Measurements from ENCODE around the gene GHR. TPM values are rescaled to one million over a fixed set of nuclear protein-coding genes. Genes with fewer than 3 reads are reported as not detected.
A peak's percentile ranks its signal among the peaks of the same experiment; 100 is the strongest.

GHR gene
- total RNA-seq, 1 experiment from 2014 or later: 34.0 TPM

DNA sequence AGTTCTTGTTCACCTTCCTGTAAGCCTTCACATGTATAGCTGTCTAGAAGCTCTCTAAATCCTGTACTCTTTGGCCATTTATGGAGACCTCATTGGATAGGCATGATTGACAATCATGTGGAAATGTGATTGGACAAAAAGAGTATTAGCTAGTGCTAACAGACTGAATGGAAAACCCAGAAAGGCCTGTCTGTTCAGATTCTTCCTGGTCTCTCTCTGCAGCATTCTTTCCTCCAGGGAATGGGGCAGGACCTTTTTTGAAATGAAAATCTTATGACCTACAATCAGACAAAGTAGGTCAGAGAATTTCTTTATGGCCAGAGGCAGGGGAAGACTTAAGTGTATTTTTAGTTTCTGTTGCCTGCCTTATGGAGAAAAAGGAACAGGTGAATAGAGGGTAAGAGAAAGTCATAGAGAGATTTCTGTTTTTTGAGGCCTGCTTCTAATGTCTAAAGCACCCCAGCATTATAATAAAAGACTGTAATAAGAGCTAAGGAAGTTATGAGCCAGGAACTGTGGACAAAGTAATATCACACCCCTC is 181.0 kb downstream of the GHR start:
- Histone ChIP-seq H3K27ac (no peak overlapping the region), H3K9me3 (replicated peaks) (peaks cover 7% of the 10 kb centered on the region; the same call in 1 of the 2 replicates), H3K4me3 (no peak overlapping the region)

DNA sequence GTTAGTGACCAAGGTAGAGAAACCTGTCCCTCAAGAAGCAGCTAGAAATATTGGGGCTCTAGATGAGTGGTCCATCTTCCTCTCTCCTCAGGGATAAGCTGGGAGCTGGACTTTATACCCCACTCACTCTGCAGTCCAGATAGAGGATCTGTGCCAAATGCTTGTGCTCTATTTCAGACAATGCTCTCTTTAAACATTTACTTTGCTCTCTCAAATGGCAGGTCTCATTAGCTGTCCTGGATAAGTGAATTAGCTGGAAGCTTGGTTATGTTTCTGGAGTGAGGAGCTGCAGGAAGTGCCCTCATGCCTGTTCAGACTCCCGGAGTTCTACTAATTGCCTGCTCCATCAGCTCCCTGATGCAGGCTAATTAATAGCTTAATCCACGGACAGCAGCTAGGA is 182.3 kb downstream of the GHR start:
- DNase-seq: no peak
- H3K27me3 ChIP-seq: no peaks in the 10 kb centered on the region
- peaks cover 7% of the 10 kb centered on the region; the same call in 1 of the 2 replicates for H3K4me1 ChIP-seq
- peaks cover 7% of the 10 kb centered on the region; the same call in 1 of the 2 replicates for H3K9me3 ChIP-seq (replicated peaks)
- H3K36me3 ChIP-seq: no peaks in the 10 kb centered on the region
- no peak overlapping the region for H3K4me3 ChIP-seq
- H3K27ac ChIP-seq: no peak overlapping the region

More for the DNA sequence above, 181.0 kb downstream of the GHR start:
- no peaks in the 10 kb centered on the region for H3K27me3 ChIP-seq
- H3K36me3 ChIP-seq: no peaks in the 10 kb centered on the region
- DNase-seq: no peak
- peaks cover 7% of the 10 kb centered on the region; the same call in 1 of the 2 replicates for H3K4me1 ChIP-seq

DNA sequence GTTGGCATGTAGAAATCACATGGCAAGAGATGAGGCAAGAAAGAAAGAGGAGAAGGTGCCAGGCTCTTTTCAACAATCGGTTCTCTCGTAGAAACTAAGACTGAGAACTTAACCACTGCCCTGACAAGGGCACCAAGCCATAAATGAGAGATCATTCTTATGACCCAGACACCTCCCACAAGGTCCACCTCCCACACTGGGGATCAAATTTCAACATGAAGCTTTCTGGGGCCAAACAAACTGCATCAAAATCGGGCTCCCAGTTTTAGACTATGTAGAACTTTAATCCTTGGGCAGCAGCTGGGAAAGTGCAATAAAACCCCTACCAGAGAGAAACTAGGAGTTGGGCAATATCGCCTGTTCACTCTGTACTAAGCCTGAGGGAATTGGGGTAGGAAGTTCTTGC is 183.2 kb downstream of the GHR start:
- Histone ChIP-seq H3K9me3 (replicated peaks) (peaks cover 7% of the 10 kb centered on the region; the same call in 1 of the 2 replicates), H3K36me3 (no peaks in the 10 kb centered on the region), H3K27ac (no peak overlapping the region), H3K27me3 (no peaks in the 10 kb centered on the region), H3K4me3 (no peak overlapping the region), H3K4me1 (peaks cover 7% of the 10 kb centered on the region; the same call in 1 of the 2 replicates)
- peak; percentile 33 to 65 for DNase-seq

DNA sequence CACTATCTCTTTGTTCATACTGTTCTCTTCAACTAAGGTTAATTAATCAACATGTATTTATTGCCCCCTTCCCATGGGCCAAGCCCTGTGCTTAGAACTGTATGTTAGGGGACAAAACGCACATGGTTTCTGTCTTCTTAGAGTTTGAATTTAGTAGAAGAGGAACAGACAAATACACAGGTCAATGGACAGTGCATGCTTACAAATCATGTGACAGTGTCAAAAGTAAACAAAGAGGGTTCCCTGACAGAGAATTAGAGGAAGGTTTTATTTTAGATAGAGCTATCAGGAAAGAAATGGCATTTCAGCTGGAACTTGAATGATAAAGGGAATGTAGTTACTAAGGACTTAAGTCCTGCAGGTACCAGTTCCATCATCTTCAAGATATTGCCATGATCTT is 188.2 kb downstream of the GHR start:
- H3K36me3 ChIP-seq: no peaks in the 10 kb centered on the region
- peaks cover 15% of the 10 kb centered on the region for H3K4me1 ChIP-seq
- H3K27me3 ChIP-seq: no peaks in the 10 kb centered on the region
- no peak for DNase-seq
- H3K9me3 ChIP-seq (replicated peaks): peaks cover 7% of the 10 kb centered on the region; the same call in 1 of the 2 replicates
- no peak overlapping the region for H3K4me3 ChIP-seq
- no peak overlapping the region for H3K27ac ChIP-seq

DNA sequence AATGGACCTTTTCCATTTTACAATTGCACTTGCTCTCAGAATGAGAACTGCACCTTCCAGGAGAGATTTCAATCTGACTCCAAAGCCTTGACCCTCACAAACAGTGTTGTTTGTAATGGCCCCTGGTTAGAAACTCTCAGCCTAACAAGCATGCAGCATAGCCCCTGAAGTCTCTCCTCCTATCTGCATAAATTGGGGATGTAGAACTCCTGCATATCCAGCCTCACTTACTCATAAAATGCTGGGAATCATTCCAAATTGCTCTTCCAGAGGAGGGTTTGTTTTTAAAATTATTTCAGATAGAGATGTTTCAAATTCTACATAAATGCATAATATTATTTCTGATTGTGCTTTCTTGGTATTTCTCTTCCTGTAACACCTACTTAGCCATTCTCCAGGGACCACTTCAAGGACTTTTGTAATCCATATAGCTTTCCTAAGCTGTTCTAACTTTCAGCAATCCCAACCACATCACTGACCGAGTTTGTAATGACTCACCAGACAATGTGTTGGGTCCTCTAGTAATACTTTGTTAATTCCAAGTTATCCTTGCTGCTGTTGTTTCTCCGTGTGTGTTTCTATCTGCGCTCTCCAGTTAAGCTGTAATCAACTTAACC is 189.6 kb downstream of the GHR start:
- H3K4me1 ChIP-seq: peaks cover 9% of the 10 kb centered on the region; the same call in 1 of the 2 replicates
- no peak overlapping the region for H3K4me3 ChIP-seq
- no peaks in the 10 kb centered on the region for H3K36me3 ChIP-seq
- H3K27me3 ChIP-seq: no peaks in the 10 kb centered on the region
- DNase-seq: peak in 1 of 2 experiments; percentile 54
- no peak overlapping the region for H3K27ac ChIP-seq
- peaks cover 4% of the 10 kb centered on the region; the same call in 1 of the 2 replicates for H3K9me3 ChIP-seq (replicated peaks)

DNA sequence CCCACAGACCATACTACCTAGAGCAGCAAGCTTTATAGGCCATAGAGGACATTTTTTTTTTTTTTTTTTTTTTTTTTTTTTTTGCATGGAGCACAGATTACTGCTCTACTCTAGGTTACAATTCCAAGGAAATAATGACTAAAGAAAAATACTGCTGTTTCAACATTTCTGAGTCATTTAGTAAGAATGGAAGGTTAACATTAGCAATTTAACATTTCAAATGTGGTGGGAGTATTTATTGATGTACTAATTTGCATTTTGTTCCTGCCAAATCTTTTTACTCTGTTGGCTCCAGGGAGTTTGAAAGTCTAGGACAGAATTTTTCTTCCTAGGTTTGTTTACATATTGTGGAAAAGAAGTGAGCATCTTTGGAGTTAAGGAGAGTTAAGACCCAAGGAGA is 191.3 kb downstream of the GHR start:
- Histone ChIP-seq H3K4me1 (peaks cover 9% of the 10 kb centered on the region; the same call in 1 of the 2 replicates), H3K4me3 (no peak overlapping the region), H3K9me3 (replicated peaks) (no peaks in the 10 kb centered on the region), H3K36me3 (no peaks in the 10 kb centered on the region), H3K27ac (no peak overlapping the region), H3K27me3 (no peaks in the 10 kb centered on the region)
- no peak for DNase-seq

DNA sequence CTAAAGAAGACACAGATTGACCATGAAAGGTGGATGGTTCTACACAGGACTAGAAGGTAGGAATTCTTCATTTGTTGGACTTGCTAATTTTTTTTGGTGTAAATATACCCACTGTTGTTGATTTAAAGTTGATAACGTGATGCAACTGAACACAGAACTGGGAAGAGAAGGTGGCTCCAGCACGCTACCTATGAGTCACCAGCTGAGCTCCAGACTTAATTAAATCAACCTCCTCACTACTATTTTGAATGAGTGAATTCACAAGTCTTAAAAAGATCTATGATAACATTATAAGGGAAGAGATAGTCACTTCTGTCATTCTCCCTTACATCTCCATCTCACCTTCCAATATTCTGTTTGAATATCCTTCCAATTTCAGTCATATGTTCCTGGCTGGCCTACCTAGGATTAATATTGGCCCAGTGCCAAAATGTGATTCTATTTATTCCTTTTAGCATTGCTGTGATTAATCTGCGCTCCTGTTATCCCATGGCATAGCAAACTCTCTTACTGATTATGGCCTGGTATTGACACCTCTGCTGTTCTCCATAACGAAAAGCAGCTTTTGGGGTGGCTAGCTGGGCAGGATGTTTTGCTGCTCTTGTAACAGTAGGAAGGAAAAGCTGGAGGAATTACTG is 197.5 kb downstream of the GHR start:
- H3K9me3 ChIP-seq (replicated peaks): no peaks in the 10 kb centered on the region
- no peak overlapping the region for H3K27ac ChIP-seq
- DNase-seq: peak in 1 of 2 experiments; percentile 11
- no peaks in the 10 kb centered on the region for H3K36me3 ChIP-seq
- no peaks in the 10 kb centered on the region for H3K27me3 ChIP-seq
- H3K4me3 ChIP-seq: no peak overlapping the region
- no peaks in the 10 kb centered on the region for H3K4me1 ChIP-seq

DNA sequence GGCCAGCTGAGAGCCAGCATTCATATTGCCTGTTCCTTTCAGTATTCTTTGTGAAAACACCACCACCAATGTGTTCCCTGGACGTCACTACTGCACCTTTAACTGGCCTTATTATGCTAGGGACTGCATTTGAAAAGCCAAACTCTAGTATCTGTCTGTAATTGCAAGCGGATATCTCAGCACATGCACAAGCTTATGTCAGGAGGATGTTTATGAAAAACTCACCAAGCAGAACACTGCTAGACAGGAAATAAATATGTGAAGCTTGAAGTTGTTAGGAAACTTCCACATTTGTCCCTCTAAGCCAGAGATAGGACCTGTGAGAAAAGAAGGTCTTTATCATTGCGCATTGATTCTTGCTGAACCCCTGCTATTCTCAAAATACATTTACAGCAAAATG is 198.0 kb downstream of the GHR start:
- Histone ChIP-seq H3K4me1 (no peaks in the 10 kb centered on the region), H3K36me3 (no peaks in the 10 kb centered on the region), H3K4me3 (no peak overlapping the region), H3K9me3 (replicated peaks) (no peaks in the 10 kb centered on the region), H3K27me3 (no peaks in the 10 kb centered on the region), H3K27ac (no peak overlapping the region)
- DNase-seq: no peak

DNA sequence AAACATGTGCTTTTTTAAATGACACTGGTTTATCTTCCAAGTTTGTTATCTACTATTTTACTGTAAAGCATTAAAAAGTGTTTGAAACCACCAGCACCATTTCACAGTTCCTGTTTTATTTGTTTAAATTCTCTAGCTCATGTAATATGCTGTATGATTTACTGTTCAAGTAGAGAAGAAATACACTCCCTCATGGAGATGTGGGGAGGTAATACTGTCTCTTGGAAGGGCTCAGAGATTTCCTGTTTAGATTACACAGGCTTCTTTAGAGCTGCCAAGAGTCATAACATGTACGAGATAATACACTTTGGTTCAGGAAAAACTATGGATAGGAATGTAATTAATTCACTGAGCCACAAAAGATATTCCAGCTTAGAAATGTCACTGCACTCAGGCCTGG is 198.4 kb downstream of the GHR start:
- Histone ChIP-seq H3K27ac (no peak overlapping the region), H3K27me3 (no peaks in the 10 kb centered on the region), H3K4me3 (no peak overlapping the region), H3K36me3 (no peaks in the 10 kb centered on the region), H3K4me1 (no peaks in the 10 kb centered on the region), H3K9me3 (replicated peaks) (no peaks in the 10 kb centered on the region)
- DNase-seq: no peak

DNA sequence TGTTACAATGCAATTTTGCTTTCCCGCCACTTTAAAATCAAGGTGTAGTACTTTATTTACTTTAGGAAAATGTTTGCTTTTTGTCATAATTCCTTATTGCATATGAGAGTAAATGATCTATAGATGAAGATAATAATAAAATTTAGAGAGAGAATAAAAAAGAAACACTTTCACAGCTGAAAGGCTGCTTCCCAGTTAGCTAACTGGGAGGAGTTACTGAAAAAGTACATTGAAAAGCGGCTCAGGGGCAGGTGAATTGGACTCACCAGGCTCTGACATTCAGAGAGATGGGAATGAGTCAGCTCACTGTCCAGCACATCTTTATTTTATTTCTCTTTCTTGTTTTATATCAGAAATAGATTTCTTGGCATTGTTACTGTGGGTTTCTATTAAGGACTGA is 201.7 kb downstream of the GHR start:
- Histone ChIP-seq H3K27ac (no peak overlapping the region), H3K9me3 (replicated peaks) (no peaks in the 10 kb centered on the region), H3K4me1 (no peaks in the 10 kb centered on the region), H3K27me3 (no peaks in the 10 kb centered on the region), H3K4me3 (no peak overlapping the region), H3K36me3 (no peaks in the 10 kb centered on the region)
- no peak for DNase-seq

DNA sequence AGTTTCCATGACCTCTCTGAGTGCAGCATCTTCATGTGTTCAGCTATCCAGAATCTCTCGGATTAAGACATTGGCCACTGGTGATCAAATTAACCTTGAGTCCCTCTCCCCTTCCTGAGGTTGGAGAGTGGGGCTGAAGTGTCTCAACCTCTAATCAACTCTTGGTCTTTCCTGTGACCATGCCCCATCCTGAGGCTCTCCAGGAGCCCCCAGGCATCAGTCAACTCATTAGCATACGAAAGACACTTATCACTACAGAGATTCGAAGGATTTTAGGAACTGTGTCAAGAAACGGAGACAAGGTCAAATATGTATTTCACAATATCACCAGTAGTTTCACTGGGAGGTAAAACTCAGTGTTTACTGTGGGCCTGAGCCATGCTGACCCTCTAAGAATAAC is 203.2 kb downstream of the GHR start:
- DNase-seq: no peak
- Histone ChIP-seq H3K4me1 (no peaks in the 10 kb centered on the region), H3K9me3 (replicated peaks) (no peaks in the 10 kb centered on the region), H3K27me3 (no peaks in the 10 kb centered on the region), H3K4me3 (no peak overlapping the region), H3K27ac (no peak overlapping the region), H3K36me3 (no peaks in the 10 kb centered on the region)

DNA sequence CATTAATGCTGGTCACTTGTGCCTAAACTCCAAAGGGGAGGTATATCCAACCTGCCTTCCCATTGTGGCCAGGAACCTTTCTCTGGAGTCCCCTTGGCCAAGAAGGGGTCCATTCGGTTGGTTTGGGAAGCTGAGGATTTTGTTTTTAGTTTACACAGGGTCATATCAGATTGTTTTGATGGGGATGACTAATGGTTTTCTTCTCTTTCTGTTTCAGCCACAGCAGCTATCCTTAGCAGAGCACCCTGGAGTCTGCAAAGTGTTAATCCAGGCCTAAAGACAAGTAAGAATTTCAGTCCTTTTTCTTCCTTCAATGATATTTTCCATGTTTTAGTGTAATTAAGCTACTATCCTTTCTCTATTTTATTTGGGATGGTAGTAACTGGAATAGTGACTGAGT is 205.6 kb downstream of the GHR start:
- Histone ChIP-seq H3K4me1 (peaks cover 6% of the 10 kb centered on the region), H3K9me3 (replicated peaks) (peaks cover 4% of the 10 kb centered on the region; the same call in 1 of the 2 replicates), H3K36me3 (no peaks in the 10 kb centered on the region), H3K27me3 (no peaks in the 10 kb centered on the region), H3K4me3 (no peak overlapping the region), H3K27ac (no peak overlapping the region)
- no peak for DNase-seq

DNA sequence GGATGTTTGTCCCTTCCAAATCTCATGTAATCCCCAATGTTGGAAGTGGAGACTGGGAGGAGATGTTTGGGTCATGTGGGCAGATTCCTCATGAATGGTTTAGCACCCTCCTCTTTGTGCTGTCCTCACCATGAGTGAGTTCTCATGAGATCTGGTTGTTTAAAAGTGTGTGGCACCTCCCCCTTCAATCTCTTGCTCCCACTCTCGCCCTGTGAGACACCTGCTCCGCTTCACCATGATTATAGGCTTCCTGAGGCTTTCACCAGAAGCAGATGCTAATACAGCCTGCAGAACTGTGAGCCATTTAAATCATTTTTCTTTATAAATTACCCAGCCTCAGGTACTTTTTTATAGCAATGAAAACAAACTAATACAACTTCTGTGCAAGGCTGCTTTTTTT is 206.0 kb downstream of the GHR start:
- no peaks in the 10 kb centered on the region for H3K27me3 ChIP-seq
- H3K9me3 ChIP-seq (replicated peaks): peaks cover 4% of the 10 kb centered on the region; the same call in 1 of the 2 replicates
- no peak overlapping the region for H3K4me3 ChIP-seq
- H3K4me1 ChIP-seq: peaks cover 6% of the 10 kb centered on the region
- H3K27ac ChIP-seq: no peak overlapping the region
- DNase-seq: no peak
- H3K36me3 ChIP-seq: no peaks in the 10 kb centered on the region

DNA sequence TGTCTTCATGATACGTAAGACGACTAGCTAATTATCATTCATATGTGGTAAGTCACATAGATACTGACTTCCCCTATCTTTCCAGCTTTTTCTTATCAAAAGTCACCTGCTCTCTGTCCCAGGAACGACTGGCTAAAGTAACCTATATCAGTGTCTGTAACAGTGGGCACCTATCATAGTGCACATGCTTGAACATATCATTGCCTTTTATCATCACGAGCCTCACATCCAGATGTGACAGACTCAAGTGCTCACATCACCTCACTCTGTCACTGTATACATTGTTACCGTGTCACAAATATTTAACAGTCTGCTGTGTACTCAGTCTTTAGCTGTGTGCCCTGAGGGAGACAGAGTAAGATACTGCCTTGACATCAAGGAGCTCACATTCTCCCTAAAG is 208.0 kb downstream of the GHR start:
- Histone ChIP-seq H3K36me3 (no peaks in the 10 kb centered on the region), H3K27me3 (no peaks in the 10 kb centered on the region), H3K4me1 (peaks cover 6% of the 10 kb centered on the region), H3K9me3 (replicated peaks) (peaks cover 4% of the 10 kb centered on the region; the same call in 1 of the 2 replicates), H3K27ac (no peak overlapping the region), H3K4me3 (no peak overlapping the region)
- DNase-seq: no peak

DNA sequence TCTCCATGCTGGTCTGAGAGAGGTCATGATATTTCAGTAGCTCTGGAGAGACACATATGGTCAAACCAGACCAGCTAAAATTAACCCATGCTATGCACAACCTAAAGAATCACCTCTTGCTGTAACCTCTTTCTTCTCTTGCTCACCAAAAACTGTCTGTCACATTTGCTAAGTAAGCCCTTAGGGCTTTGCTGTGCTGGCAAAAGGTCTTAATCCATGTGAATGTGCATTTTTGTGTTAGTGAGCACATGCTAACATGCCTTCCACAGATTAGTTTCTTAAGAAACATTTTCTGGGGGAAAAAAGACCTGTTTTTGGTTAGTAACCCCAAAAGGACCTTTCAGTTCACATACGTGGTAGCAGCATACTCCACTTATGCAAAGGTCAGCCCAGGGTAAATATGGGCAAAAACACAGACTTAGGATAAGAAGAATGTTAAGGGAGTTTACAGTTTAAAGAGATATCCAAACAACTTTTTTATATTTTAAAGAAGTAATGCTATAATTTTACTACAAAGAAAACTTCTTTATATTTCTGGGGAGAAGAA is 209.2 kb downstream of the GHR start:
- no peak overlapping the region for H3K4me3 ChIP-seq
- H3K27ac ChIP-seq: no peak overlapping the region
- peak in 1 of 2 experiments; percentile 10 for DNase-seq
- H3K4me1 ChIP-seq: peaks cover 6% of the 10 kb centered on the region
- H3K36me3 ChIP-seq: no peaks in the 10 kb centered on the region
- no peaks in the 10 kb centered on the region for H3K27me3 ChIP-seq
- peaks cover 4% of the 10 kb centered on the region; the same call in 1 of the 2 replicates for H3K9me3 ChIP-seq (replicated peaks)

All from SJCRH30 (cell line).